Kidney tubule cell (primary cell): Measurements from ENCODE around the gene ABLIM3.
A peak's percentile ranks its signal among the peaks of the same experiment; 100 is the strongest.

Experiments
- DNase-seq: peaks from one replicate; pipeline ENCODE4 v3.0.0-alpha.2; 2018; ENCODE audit warnings: low spot score

Gene ABLIM3

DNA sequence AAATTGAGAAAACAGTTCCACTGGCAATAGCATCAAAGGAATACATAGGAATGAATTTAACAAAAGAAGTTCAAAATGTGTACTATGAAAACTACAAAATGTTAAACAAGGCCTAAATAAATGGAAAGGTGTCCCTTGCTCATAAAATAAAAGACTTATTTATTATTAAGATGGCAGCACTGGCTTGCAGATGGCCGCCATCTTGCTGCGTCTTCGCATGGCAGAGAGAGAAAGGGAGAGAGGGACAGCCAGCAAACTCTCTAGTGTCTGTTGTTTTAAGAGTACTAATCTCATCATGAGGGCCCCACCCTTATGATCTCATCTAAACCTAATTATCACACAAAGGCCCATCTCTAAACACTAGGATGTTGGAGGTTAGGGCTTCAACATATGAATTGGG, 47.1 kb downstream of the ABLIM3 start:
- no peak for DNase-seq

GRCh38 chr5:149195337-149195887, 54.1 kb downstream of the ABLIM3 start:
- no peak for DNase-seq

- DNase-seq = no peak
These were observed 54.7 kb downstream of the ABLIM3 start for GRCh38 chr5:149195962-149196361.

DNA sequence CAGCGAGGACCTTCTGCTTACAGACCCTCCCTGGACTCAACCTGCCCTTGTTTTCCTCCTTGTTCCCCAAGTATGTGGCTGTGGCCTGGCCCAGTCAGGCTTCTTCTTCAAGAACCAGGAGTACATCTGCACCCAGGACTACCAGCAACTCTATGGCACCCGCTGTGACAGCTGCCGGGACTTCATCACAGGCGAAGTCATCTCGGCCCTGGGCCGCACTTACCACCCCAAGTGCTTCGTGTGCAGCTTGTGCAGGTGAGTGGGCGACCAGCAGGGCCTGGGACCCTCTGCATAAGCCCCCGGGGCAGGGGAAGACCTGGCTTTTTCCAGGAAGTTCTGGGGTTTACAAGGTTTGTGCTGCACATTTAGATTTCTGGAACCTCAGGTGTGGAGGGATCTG, 56.9 kb downstream of the ABLIM3 start:
- no peak for DNase-seq

- no peak for DNase-seq
These were observed 59.1 kb downstream of the ABLIM3 start for GRCh38 chr5:149200355-149200754.

- DNase-seq = no peak
These were observed 59.9 kb downstream of the ABLIM3 start for GRCh38 chr5:149201121-149201637.

DNA sequence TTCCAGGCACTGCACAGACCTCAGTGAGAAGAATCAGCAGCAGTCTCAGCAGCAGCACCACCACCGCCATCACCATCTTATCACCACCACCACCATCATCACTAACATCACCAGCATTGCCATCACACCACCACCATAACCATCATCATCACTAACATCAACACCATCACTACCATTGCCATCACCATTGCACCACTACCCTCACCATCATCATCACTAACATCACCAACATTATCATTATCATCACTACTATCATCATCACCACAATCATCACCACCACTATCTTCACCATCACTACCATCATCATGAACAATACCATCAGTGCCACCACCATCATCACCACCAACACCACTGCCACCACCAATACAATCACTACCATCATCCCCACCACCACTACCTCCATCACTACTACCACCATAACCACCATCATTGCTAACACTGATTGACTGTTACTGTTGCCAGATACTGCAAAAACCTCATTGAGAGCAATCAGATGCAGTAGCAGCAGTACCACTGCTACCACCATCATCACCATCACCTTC, 61.7 kb downstream of the ABLIM3 start:
- no peak for DNase-seq

- peak; percentile 76 for DNase-seq
These were observed 62.7 kb downstream of the ABLIM3 start for GRCh38 chr5:149203921-149204441.

DNA sequence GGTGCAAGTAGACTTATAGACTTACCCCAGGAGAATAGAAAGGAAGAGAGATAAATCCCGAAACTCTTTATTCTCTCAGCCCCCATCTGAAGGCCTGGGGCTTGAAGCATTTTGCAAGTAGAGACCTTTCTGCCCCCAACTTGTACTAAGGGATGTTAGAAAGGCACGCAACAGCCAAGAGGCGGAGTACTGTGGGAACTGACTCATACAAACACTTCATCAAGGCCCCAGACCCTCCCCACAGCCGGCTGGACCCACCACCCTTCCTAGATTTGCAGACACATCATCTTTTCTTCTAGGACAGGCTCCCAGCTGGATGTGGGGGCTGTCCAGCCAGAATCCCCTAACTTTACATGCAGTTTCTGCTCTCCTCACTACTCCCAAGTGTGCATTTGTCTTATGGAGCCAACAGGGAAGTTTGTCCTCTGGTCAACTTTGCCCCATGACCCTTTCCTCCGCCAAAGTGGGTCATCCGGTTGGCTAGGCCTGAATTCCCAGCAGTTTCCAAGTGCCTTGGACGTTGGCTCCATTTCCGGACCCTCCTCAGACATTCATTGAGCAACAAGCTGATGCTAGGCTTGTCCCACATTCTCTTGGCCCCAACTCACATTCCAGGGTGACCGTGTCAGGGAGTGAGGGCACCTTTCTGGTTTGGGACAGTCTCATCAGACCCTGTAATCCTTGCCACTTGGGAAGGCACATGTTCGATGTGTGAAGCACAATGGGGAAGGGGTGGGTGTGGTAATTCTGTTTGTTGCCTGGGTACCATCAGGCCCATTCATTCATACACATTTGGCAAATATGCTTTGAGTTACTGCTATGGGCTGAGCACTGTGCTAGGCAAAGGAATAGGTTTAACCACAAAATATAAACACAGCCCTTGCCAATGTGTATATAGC, 64.6 kb downstream of the ABLIM3 start:
- DNase-seq = peak; percentile 45

GRCh38 chr5:149206524-149207141, 65.3 kb downstream of the ABLIM3 start:
- DNase-seq = no peak

DNA sequence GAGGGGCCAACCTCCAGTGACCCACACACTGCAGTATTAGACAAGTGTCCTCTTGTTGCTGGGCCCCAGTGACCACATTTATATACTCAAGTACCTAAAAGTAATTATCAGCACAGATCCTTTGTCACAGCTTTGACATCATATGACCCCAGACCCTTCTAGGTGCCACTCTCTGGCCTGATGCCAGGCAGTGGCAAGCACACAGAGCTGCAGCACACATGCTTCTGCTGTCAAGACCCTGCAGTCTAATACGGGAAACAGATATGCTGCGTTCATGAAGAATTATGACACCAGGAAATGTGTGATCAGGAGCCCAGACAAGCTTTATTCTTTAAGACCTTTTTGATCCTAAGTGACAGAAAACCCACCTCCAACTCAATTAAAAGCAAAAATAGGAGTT, 66.5 kb downstream of the ABLIM3 start:
- no peak for DNase-seq

- DNase-seq = no peak
These were observed 68.9 kb downstream of the ABLIM3 start for GRCh38 chr5:149210225-149210624.

DNA sequence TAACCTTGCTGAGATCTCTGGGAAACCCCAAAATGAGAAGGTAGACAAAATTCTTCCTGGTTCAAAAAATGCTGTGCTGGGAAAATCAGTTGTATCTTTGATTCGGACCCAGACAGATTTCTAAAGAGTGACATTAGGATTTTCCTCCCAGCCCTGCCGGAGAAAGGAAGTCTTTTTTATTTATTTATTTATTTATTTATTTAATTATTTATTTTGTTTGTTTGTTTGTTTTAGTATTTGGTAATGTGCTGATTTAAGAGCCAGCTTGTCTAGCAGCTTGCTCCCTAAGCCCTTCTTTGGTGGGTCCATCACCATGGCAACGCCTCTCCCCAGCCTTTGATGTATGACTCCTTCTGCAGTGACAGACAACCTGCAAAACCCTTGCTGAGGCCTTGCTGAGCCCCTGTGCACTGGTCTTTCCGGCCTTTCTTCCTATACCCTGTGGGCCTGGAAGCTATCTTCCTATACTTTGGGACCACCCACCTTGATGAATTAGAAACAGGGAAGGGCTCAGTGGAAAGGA, 69.7 kb downstream of the ABLIM3 start:
- no peak for DNase-seq

- no peak for DNase-seq
These were observed 70.3 kb downstream of the ABLIM3 start for GRCh38 chr5:149211566-149211965.

DNA sequence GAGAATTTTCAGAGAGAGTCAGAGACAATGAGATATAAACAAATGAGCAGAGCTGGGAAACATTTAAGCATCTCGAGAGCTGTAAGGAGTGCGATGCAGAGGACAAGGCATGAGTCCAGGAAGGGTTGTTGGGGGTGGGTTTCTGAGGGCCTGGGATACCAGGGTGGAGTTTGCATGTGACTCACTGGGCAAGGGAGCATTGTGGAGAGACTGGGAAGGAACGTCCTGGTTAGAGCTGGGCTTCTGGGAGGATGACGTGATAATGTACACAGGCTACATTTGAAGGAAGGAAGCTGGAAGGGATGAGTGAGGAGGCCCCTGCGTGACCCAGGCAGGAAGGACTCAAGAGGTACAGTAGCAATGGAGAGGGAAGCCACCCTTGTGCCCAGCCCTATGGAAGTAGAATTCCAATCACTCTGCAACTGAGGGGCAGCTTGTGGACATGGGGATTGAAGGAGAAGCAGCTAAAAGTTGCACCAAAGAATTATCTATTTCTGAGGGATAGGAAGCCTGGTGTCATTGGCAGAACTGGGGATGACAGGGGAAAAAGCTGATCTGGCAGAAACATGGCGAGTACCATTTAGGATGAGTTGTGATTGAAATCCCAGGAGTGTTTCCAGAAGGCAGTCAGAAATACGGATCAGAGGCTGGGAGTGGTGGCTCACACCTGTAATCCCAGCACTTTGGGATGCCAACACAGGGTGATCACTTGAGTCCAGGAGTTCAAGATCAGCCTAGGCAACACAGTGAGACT, 71.1 kb downstream of the ABLIM3 start:
- DNase-seq = no peak

- DNase-seq = no peak
These were observed 72.1 kb downstream of the ABLIM3 start for GRCh38 chr5:149213264-149213880.

GRCh38 chr5:149215478-149216090, 74.3 kb downstream of the ABLIM3 start:
- no peak for DNase-seq

DNA sequence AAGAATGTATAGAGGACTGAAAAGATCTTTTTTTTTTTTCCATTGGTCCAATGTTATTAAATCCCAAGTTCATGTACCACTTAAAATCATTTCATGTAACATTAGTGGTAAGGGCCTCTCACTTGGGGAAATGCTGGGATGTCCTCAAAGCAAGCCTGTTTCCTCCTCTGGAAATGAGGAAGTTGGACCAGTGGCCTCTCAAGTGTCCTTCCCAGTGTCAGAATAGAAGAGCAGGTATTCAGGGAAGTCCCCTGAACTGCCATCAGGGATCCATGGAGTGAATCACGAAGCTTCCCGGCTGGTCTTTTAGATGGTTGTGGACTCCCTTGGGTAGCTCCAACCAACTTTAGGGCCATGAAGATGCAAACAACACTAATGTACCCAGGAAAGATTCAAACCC, 75.2 kb downstream of the ABLIM3 start:
- DNase-seq = no peak

- no peak for DNase-seq
These were observed 76.0 kb downstream of the ABLIM3 start for GRCh38 chr5:149217096-149217802.

- DNase-seq = no peak
These were observed 76.5 kb downstream of the ABLIM3 start for GRCh38 chr5:149217803-149218155.
